IPS DF 4.7 (cell line): Measurements from ENCODE around the gene SPIRE1.

Experiments
- DNase-seq: peaks from one replicate; pipeline ENCODE4 v3.0.0-alpha.2; 2013; ENCODE audit warnings: low spot score; ENCODE audit errors: extremely low read depth

SPIRE1 gene

GRCh38 chr18:12452784-12453183 lies 205.1 kb downstream of the SPIRE1 start:
- no peak for DNase-seq

GRCh38 chr18:12451428-12451827 lies 206.5 kb downstream of the SPIRE1 start:
- no peak for DNase-seq

DNA sequence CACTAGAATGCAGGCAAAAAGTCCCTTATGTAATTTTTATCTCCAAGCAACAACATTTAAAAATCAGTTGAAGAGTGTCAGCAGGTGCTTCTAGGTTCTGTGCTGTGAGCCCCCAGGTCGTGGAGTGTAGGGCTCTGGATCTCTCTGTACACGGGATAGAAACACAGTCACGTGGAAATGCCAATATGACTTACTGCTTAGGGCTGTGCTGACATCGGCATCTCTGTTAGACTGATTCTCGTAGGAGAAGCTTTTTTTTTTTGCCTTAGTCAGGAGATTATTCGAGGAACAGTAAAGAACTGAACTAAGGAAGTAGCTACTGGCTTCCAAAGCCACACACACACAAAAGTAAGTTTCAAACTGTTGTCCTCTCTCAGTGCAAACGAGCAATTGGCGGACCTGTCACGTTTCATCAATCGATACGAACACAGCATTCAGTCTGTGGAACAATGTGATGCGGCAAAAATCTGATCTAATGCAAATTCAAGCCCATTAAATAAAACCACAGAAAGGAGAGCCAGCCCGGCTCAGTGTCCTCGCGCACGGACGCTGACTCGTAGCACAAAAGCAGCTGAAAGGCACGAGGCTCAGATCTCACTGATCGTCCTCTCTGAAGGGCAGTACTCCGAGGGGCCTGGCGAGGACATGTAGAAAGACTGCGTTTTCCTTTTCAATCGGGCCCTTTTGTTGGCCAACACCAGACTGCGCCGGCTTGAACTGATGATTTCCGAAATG lies 208.7 kb downstream of the SPIRE1 start:
- no peak for DNase-seq

- DNase-seq = no peak
Measured at GRCh38 chr18:12445554-12445953, 212.4 kb downstream of the SPIRE1 start.

DNA sequence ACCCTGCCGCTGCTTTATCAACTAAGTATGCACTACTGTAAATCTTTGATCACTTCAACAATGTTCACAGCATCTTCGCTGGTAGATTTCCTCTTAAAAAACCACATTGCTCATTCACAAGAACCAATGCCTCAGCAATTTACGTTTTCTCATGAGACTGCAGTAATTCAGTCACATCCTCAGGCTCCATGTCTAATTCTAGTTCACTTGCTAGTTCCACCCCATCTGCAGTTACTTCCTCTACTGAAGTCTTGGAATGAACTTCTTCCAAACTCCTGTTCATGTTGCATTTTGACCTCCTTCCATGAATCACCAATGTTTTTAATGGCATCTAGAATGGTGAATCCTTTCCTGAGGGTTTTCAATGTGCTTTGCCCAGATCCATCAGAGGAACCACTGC lies 214.4 kb downstream of the SPIRE1 start:
- no peak for DNase-seq

DNA sequence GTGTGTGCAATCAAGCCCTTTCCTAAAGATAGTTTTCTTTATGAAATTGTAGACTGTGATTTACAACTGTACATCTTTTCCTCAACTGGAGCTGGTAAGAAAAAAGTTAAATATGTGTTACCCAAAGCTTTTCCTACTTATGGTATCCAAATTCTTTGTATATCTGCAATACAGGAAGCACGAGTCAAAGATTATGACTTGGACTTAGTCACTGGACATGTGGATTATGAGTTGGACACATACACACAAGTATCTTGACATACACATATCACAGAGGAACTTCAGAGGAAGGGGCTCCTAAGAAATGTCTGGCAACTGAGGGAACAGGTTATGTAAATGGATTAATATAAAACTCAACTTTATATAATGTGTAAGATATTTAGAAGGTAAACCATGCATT lies 215.0 kb downstream of the SPIRE1 start:
- DNase-seq = no peak

DNA sequence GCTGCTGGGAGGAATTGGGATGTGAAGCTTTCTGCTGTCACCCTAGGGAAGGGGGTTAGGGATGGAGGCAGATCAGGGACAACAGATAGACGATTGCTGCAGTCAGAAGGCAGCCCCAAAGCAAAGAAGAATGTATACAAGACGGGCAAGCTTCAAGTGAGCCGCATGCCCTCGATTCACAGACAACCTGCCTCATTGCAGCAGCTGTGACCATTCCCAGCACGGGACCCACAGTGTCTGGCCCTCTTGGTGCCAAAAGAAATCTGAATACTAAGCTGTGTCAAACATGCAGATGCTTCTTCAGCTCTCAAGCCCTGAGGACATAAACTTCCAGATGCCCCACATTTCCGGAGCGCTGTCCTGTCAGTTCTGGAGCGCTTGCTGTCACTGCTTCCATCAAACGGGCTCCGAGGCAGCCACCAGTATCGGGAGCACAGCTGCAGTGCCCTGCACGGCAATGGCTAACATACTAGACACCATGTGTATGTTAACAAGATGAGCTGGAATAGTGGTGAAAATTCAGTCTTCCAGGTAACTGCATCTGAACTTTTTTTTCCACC lies 216.4 kb downstream of the SPIRE1 start:
- DNase-seq = no peak

DNA sequence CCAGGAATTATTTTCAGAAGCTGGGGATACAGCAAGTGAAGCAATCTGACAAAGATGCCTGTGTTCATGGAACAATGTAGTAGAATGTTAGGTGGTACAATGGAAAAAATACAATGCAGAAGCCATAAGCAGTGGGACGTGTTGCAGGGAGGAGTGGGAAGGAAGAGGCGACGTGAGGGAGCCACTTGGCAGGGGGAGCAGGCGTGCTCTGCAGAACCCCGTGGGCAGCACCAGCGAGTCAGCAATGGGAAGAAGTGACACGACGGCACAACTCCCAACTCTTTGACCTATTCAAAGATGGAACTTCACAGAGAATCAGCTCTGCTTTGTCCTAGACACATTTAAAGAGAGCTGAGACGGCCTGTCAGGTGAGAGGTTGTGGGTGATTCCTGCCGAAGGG lies 219.7 kb downstream of the SPIRE1 start:
- no peak for DNase-seq

DNA sequence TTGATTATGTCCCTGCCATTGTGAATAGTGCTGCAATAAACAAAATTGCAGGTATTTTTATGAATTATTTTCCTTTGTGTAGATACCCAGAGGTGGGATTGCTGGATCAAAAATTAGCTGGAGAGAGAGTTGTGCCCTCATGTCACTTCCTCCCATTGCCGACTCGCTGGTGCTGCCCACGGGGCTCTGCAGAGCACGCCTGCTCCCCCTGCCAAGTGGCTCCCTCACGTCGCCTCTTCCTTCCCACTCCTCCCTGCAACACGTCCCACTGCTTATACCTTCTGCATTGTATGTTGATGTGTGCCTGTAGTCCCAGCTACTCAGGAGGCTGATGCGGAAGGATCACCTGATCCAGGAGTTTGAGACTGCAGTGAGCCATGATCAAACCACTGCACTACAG lies 222.0 kb downstream of the SPIRE1 start:
- DNase-seq = no peak

DNA sequence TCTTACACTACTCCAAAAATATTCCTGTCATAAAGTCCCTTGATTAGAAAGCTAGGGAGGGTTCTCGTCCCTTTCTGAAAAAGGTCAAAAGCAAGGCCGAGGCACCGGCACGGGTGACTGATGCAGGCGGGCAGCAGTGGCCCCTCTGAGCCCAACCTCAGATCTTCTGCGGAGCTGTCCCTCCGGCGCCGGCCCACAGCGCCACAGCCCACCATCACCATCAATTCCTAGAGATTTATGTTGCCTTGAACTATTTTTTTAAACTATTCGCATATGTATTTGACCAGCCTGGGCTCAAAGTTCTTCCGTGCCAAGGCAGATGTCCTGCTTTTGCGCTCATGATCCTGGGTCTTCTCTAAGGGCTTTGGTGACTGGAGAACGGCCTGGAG lies 223.4 kb downstream of the SPIRE1 start:
- no peak for DNase-seq

- no peak for DNase-seq
Measured at GRCh38 chr18:12433829-12434540, 223.9 kb downstream of the SPIRE1 start.

GRCh38 chr18:12432881-12433280 lies 225.0 kb downstream of the SPIRE1 start:
- DNase-seq = no peak

DNA sequence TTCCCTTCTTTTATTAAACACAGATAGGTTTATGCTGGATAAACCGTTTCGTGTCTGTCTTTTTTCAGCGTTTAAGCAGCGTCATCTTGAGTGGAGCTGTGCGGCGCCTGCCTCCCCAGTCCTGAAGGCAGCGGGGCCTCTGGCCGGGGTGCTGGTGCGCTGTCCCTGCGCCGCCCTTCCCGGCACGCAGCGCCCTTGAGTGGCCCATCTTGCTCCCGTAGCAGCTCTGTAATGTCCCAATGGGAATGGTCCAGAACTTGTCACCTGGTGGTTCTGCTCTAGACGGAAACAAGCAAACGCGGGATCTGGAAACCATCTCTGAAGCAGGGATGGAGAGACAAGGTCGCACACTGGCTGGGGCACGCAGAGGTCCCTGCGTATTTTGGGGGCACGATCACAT lies 225.7 kb downstream of the SPIRE1 start:
- no peak for DNase-seq

- no peak for DNase-seq
Measured at GRCh38 chr18:12431561-12431960, 226.3 kb downstream of the SPIRE1 start.

DNA sequence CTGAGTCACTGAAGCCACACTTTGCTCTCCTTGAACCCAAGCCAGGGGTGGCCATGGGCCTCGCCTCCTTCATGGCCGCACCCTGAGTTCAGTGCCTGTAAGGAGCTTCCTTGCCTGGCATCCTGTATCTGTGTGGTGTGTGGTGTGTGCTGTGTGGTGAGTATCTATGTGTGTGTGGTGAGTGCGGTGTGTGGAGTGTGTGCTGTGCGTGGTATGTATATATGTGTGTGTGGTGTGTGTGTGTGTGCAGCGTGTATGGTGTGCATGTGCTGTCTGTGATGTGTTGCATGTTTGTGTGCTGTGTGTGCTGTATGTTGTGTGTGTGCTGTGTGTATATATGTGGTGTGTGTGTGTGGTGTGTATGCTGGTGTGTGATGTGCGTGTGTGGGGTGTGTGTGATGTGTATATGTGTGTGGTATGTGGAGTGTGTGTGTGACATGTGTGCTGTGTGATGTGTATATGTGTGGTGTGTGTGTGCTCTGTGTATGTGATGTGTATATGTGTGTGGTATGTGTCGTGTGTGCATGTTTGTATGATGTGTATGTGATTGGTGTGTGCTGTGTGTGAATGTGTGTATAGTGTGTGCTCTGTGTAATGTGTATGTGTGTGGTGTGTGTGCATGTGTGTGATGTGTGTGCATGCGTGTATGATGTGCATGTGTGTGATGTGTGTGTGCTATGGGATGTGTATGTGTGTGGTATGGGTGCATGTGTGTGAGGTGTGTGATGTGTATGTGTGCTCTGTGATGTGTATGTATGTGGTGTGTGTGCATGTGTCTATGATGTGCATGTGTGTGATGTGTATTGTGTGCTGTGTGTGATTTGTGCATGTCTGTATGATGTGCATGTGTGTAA lies 227.5 kb downstream of the SPIRE1 start:
- no peak for DNase-seq

DNA sequence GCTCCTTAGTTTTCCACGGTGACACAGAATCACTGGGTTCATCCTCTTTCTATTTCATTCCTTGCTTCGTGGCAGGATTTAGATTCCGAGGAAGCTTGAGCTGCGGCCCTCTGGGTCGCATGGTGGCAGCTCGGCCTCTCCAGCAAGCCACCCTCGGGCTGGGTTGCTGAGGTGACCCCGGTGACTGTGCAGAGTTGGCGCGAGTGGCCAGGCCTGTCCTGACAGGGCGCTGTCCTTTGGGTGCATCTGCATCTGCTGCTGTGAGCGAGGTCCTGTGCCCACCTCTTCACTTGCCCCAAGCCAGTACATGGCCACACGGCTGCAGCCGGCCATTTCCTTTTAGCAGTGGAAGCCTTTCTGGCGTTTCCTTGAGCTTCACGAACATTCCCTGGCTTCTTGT lies 228.4 kb downstream of the SPIRE1 start:
- DNase-seq = no peak

GRCh38 chr18:12428923-12429322 lies 229.0 kb downstream of the SPIRE1 start:
- DNase-seq = no peak

DNA sequence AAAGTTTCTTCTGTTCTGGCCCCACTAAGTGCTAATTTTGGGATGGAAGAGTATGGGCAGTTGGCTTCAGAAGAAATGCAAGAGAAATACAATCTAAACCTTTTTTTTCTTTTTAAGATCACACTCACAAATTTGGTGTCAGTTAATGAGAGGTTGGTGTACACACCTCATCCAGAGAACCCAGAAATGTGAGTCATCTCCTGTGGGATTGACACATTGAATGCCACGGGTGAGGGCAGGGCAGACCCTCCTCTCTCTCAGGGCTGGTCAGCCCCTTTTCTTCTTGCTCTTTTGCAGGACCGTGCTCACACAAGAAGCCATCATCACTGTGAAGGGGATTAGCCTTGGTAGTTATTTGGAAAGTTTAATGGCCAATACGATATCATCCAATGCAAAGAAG lies 231.0 kb downstream of the SPIRE1 start:
- no peak for DNase-seq

- no peak for DNase-seq
Measured at GRCh38 chr18:12424252-12424651, 233.7 kb downstream of the SPIRE1 start.

- no peak for DNase-seq
Measured at GRCh38 chr18:12423820-12424219, 234.1 kb downstream of the SPIRE1 start.

DNA sequence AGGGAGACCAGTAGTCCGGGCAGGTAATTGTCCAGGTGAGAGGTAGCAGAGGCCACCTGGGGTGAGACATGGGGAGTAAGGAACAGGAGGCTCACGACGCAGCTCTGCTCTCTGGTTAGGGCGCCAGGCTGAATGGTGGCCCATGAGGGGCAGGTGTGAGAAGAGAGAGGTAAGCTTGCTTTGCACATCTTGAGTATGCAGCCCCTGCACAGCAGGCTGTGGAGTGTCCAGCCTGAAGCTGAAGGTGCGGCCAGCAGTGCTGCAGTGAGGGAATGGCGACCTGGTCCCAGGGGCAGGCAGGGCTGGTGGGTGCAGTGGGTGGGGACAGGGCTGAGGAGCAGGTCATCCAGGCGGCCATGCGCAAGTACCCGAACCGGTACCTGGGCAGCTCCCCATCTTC lies 234.5 kb downstream of the SPIRE1 start:
- DNase-seq = no peak

DNA sequence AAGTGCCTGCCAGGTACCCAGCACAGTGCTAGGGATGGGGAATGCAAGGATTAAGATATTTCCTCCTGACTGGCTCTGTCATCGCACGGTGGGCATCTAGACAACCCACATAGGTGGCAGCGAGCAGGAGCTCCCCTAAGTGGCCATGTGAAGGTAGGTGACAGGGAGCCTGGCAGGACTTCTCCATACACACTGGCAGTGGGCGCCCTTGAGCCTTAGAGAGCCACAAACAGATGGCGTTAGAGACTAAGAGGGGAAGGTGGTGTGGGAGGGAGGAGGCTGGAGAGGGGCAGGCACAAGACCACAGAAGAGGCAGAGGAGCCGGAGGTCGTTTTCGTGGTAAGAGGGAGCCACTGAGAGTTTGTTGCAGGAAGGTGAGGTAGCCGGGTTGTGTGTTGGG lies 235.0 kb downstream of the SPIRE1 start:
- no peak for DNase-seq
